Measurements from ENCODE around the gene GAB2. TPM values are rescaled to one million over a fixed set of nuclear protein-coding genes. Genes with fewer than 3 reads are reported as not detected.
"Not testable (repeated sequence)": the region's sequence is repeated elsewhere in the genome, so short reads cannot be mapped to it uniquely, and the experiment has no call there.

Gene GAB2
- total RNA-seq, 1 donor from 2014 or later, result 39.9 TPM

DNA sequence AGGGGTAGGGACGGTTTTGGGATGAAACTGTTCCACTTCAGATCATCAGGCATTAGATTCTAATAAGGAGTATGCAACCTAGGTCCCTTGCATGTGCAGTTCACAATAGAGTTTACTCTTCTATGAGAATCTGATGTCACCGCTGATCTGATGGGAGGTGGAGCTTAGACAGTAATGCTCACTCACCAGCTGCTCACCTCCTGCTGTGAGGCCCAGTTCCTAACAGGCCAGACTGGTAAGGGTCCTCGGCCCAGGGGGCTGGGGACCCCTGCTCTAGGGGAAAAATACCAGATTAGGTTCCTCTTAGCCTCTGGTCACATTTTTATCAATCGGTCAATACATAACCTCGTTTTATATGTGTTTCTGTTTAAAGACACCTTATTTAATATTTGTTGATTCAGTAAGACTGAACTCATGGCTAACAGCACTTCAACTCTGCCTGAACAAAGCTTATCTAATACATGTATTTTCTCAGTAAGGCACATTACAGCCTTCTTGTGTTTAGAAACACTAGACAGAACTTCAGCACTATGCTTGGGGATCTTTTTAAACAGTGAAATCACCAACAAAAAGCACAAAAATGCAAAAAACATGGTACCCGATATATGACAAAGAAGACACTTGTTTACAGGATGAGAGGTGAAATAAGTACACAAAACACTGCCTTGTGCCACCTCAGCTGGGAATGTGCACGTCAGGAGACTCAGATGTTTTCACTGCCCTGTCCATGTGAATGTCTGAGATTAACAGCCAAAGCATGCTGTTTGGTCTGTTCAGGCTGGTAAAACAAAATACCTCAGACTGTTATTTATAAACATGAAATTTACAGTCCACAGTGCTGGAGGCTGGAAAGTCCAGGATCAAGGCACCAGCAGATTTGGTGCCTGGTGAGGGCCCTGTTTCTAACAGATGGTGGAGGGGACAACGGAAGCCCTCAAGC, 121.4 kb downstream of the GAB2 start:
- no peak overlapping the region for H3K4me3 Mint-ChIP-seq
- H3K27ac Mint-ChIP-seq, result peak overlapping the region; percentile 39
- peaks cover 8% of the 10 kb centered on the region for H3K36me3 Mint-ChIP-seq
- peaks cover 3% of the 10 kb centered on the region for H3K9me3 Mint-ChIP-seq
- DNase-seq (ENCODE audit: low spot score in 2 of 2, unreplicated experiment in 2 of 2), result no peak
- H3K4me1 Mint-ChIP-seq, result peaks cover 23% of the 10 kb centered on the region
- TF ChIP-seq, protein P1, sequence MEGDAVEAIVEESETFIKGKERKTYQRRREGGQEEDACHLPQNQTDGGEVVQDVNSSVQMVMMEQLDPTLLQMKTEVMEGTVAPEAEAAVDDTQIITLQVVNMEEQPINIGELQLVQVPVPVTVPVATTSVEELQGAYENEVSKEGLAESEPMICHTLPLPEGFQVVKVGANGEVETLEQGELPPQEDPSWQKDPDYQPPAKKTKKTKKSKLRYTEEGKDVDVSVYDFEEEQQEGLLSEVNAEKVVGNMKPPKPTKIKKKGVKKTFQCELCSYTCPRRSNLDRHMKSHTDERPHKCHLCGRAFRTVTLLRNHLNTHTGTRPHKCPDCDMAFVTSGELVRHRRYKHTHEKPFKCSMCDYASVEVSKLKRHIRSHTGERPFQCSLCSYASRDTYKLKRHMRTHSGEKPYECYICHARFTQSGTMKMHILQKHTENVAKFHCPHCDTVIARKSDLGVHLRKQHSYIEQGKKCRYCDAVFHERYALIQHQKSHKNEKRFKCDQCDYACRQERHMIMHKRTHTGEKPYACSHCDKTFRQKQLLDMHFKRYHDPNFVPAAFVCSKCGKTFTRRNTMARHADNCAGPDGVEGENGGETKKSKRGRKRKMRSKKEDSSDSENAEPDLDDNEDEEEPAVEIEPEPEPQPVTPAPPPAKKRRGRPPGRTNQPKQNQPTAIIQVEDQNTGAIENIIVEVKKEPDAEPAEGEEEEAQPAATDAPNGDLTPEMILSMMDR (IDR thresholded peaks at IDR 0.05; ENCODE audit: unreplicated experiment), result no peak
- H3K27me3 Mint-ChIP-seq (ENCODE audit: low read depth), result no peaks in the 10 kb centered on the region

DNA sequence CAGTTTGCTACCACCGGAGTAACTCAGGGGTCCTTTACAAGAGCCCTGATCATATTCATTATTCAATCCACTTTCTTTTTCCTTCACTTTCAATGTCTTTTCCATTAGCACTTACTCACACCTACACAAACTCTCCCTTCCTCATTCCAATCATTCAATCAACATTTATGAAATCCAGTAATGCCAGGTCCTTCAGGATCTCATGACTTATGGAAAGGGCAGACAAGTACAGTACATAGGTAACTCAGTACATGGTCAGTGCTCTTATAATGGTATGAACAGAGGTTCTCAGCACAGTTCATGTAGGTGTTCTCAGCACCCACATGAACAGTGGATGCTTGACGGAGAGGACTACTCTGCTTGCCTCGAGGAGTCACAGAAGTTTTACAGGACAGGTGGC, 122.3 kb downstream of the GAB2 start:
- peaks cover 13% of the 10 kb centered on the region for H3K36me3 Mint-ChIP-seq
- no peak for DNase-seq (ENCODE audit: low spot score in 2 of 2, unreplicated experiment in 2 of 2)
- TF ChIP-seq, protein P1 (IDR thresholded peaks at IDR 0.05; ENCODE audit: unreplicated experiment), result no peak
- peaks cover 10% of the 10 kb centered on the region for H3K9me3 Mint-ChIP-seq
- no peaks in the 10 kb centered on the region for H3K27me3 Mint-ChIP-seq (ENCODE audit: low read depth)
- no peak overlapping the region for H3K27ac Mint-ChIP-seq
- no peak overlapping the region for H3K4me3 Mint-ChIP-seq
- peaks cover 23% of the 10 kb centered on the region for H3K4me1 Mint-ChIP-seq

DNA sequence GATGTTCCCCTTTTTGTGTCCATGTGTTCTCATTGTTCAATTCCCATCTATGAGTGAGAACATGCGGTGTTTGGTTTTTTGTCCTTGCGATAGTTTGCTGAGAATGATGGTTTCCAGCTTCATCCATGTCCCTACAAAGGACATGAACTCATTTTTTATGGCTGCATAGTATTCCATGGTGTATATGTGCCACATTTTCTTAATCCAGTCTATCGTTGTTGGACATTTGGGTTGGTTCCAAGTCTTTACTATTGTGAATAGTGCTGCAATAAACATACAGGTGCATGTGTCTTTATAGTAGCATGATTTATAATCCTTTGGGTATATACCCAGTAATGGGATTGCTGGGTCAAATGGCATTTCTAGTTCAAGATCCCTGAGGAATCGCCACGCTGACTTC, 123.5 kb downstream of the GAB2 start:
- not testable (repeated sequence) for H3K27me3 Mint-ChIP-seq (ENCODE audit: low read depth); H3K4me3 Mint-ChIP-seq; H3K27ac Mint-ChIP-seq; DNase-seq (ENCODE audit: low spot score in 2 of 2, unreplicated experiment in 2 of 2)
- Mint-ChIP-seq H3K9me3 (peaks cover 19% of the 10 kb centered on the region), H3K4me1 (peaks cover 14% of the 10 kb centered on the region), H3K36me3 (peaks cover 21% of the 10 kb centered on the region)

DNA sequence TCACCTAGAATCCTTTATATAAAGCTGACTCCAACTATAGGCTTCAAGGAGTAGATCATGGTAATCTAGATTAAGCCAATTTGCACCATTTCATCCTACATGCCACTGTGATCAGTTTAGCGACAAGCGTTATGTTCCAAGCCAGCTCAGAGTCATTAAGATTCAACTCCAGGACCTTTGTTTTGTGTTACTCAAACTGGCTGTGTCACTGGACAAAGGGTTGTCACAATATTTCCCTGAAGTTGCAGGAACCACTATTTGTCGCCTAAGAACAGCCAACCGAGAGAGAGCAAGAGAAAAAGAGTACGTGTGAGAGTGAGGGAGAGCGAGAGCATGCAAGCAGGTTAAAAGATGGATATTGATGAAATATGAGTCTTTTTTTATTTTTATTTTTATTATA, 124.1 kb downstream of the GAB2 start:
- Mint-ChIP-seq H3K9me3 (peaks cover 22% of the 10 kb centered on the region), H3K36me3 (peaks cover 25% of the 10 kb centered on the region), H3K27me3 (ENCODE audit: low read depth) (no peaks in the 10 kb centered on the region), H3K27ac (no peak overlapping the region), H3K4me1 (peaks cover 12% of the 10 kb centered on the region), H3K4me3 (no peak overlapping the region)
- DNase-seq (ENCODE audit: low spot score in 2 of 2, unreplicated experiment in 2 of 2), result no peak
- TF ChIP-seq, protein P1 (IDR thresholded peaks at IDR 0.05; ENCODE audit: unreplicated experiment), result no peak

DNA sequence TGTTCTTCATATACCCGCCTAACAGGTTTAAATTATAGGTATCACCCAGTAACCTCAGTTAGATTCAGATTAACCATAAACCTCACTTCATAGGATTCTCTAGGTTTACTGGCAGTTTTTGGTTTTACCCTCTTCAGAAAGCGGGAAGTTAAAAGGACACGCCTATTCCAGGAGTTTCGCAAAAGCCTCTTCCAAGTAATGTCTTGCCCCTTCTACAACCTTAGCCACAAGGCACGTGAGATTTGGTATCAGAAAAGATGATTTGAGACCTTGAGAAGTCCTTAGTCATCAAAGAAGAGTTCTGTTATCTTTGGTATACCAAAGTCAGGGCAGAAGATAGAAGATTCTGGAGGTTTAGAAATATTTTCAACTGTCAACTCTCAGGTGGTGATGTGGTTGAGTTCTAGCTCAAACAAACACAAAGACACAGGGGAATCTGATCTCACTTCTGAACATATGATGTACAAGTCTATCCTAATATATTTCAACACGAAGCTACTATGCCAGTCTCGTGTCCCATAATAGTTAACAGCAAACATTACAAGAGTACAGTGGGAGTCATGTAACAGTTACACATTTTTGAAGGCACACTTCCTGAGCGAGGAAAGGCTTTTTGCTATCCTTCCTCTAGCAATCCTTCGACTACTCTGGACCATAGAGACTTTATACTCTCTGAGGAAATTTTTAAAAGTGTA, 125.4 kb downstream of the GAB2 start:
- H3K9me3 Mint-ChIP-seq, result peaks cover 24% of the 10 kb centered on the region
- DNase-seq (ENCODE audit: low spot score in 2 of 2, unreplicated experiment in 2 of 2), result no peak
- no peak overlapping the region for H3K4me3 Mint-ChIP-seq
- H3K36me3 Mint-ChIP-seq, result peaks cover 26% of the 10 kb centered on the region
- H3K27me3 Mint-ChIP-seq (ENCODE audit: low read depth), result no peaks in the 10 kb centered on the region
- TF ChIP-seq, protein P1 (IDR thresholded peaks at IDR 0.05; ENCODE audit: unreplicated experiment), result no peak
- no peak overlapping the region for H3K27ac Mint-ChIP-seq
- H3K4me1 Mint-ChIP-seq, result peaks cover 7% of the 10 kb centered on the region

Data from mesothelial cell of epicardium (in vitro differentiated cells).